PC-9 (cell line): ENCODE data around the gene JPH4.

Source experiments
- CTCF ChIP-seq: fragments of 200-600 bp; sonication (generic); conservative IDR thresholded peaks from 2 replicates; pipeline ENCODE4 v1.6.1; 2017; ENCODE audit warnings: mixed run types, antibody characterized with exemption, mild to moderate bottlenecking, moderate library complexity
- EZH2 ChIP-seq: fragments of 200-600 bp; sonication (generic); IDR thresholded peaks from 2 replicates; pipeline ENCODE4 v1.8.0; 2017; ENCODE audit warnings: antibody characterized with exemption, low read depth

DNA sequence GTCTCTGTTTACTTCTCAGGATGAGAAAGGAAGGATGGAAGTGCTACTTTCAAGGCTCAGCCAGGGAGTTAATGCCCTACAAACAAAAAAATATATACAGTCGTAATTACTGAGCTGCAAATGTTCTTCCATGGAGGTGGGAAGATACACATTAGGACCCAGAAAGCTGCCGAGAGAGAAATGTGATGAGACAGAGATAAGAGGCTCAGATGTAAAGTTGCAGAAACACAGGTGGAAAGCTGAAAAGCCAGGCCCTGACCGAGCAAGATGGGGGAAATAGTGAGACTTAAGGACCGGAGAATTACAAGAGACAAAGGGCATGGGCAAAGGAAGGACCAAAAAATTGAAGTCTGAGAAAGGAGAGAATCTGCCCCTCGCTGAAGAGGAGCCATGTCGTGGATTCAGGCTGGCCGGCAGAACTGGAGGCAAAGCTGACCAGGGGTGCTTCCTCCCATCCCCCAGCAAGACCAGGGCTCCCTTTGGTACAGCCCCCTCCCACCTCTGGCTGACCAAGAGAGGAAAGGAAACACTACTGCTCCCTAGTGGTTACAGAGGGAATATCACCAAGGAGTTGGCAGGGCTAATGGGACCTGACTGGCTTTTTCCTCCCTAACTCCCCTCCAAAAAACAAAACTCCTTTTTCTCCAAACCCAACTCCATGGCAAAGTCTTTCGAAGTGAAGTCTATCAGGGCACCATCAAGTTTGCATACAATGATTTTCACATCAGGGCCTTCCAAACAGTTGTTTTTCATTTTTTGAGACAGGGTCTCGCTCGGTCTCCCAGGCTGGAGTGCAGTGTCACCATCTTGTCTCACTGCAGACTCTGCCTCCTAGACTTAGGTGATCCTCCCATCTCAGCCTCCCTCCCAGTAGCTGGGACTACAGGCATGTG, 39.1 kb downstream of the JPH4 start:
- TF ChIP-seq CTCF (peak; percentile 80), EZH2 (no peak)
